Uterus (tissue), 2 donors: ENCODE results near the gene CAMTA1.

Experiments
- CTCF ChIP-seq, 4 experiments: fragments of 200-600 bp in 2 of 4; fragments of 450-650 bp in 2 of 4; sonication (generic) in 2 of 4; IDR thresholded peaks; one replicate each; pipeline ENCODE4 v1.5.1; 2016 to 2019; ENCODE audit warnings: antibody characterized with exemption in 4 of 4, mild to moderate bottlenecking in 2 of 4, moderate library complexity in 1 of 4
- POLR2A ChIP-seq, 2 donors: fragments of 450-650 bp; IDR thresholded peaks; one replicate each; pipeline ENCODE4 v1.6.1; 2016; ENCODE audit warnings: antibody characterized with exemption in 2 of 2, mild to moderate bottlenecking in 1 of 2, moderate library complexity in 1 of 2

DNA sequence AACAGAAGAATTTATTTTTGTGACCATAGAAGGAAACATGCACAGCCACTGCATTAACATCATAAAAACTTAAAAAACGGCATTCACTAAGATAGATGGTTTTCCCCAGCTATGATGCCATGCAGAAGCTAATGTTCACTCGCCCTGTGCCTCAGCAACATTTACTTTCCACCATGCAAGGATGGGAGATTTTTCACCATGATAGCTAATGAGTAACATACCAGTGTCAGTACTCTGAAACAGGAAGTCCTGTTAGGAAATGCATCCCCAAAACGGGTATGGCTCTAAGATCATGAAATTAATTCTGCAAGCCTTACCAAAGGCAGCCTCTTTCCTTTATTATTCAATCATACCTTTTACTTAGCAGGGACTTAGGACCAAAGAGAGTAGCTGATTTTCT is 968.4 kb downstream of the CAMTA1 start:
- TF ChIP-seq CTCF (IDR thresholded peaks at IDR 0.05) (no peak), POLR2A (IDR thresholded peaks at IDR 0.05) (no peak)
